Activated B cell treated with CpG ODN at 0.5 μM for 24 hours (primary cell): ENCODE results near the gene TNFAIP2. TPM values are rescaled to one million over a fixed set of nuclear protein-coding genes. Genes with fewer than 3 reads are reported as not detected.

Experiments used
- ATAC-seq: fragments of 200-7000 bp; cut with Tn5 transposase; one replicate; pipeline ENCODE4 v1.10.0; 2021; ENCODE audit warnings: low read depth, mild to moderate bottlenecking, moderate library complexity
- CTCF ChIA-PET: fragments of 350-600 bp; sonication (Branson Sonifier 250); formaldehyde crosslinking; loops from one replicate; lab custom pipeline; 2021; ENCODE audit warnings: antibody characterized with exemption; lab: Charles Lee
- POLR2A ChIA-PET: fragments of 350-600 bp; sonication (Branson Sonifier 250); formaldehyde crosslinking; loops from one replicate; lab custom pipeline; 2021; ENCODE audit warnings: antibody characterized with exemption; lab: Charles Lee
- DNase-seq: peaks from one replicate; pipeline ENCODE4 v3.0.0; 2022
- H3K27ac Mint-ChIP-seq: one replicate; pipeline ENCODE4 v1.8.0; 2020; ENCODE audit warnings: mixed read lengths
- H3K27me3 Mint-ChIP-seq: one replicate; pipeline ENCODE4 v1.8.0; 2021; ENCODE audit warnings: mixed read lengths
- H3K36me3 Mint-ChIP-seq: one replicate; pipeline ENCODE4 v1.8.0; 2021; ENCODE audit warnings: low read depth, mixed read lengths
- H3K4me1 Mint-ChIP-seq: one replicate; pipeline ENCODE4 v1.8.0; 2021; ENCODE audit warnings: mixed read lengths
- H3K4me3 Mint-ChIP-seq: one replicate; pipeline ENCODE4 v1.8.0; 2020; ENCODE audit warnings: mild to moderate bottlenecking, mixed read lengths
- H3K9me3 Mint-ChIP-seq: one replicate; pipeline ENCODE4 v1.8.0; 2020; ENCODE audit warnings: mixed read lengths
- intact Hi-C: fragments of 100-400 bp; cut with micrococcal nuclease; formaldehyde crosslinking; loops from one replicate; pipeline ENCODE4 v1.15.1; 2024
- total RNA-seq: library from RNA; stranded (reverse); gene quantifications from 2 replicates; pipeline ENCODE4 v1.2.3, GENCODE V29; 2022
- TF ChIP-seq, protein P1 (sequence below): fragments of 200-600 bp; IDR thresholded peaks from one replicate; pipeline ENCODE4 v1.8.0; 2022; ENCODE audit warnings: antibody characterized with exemption, mild to moderate bottlenecking

The TNFAIP2 gene
- total RNA-seq, 1 donor from 2014 or later, result 4.1 TPM

DNA sequence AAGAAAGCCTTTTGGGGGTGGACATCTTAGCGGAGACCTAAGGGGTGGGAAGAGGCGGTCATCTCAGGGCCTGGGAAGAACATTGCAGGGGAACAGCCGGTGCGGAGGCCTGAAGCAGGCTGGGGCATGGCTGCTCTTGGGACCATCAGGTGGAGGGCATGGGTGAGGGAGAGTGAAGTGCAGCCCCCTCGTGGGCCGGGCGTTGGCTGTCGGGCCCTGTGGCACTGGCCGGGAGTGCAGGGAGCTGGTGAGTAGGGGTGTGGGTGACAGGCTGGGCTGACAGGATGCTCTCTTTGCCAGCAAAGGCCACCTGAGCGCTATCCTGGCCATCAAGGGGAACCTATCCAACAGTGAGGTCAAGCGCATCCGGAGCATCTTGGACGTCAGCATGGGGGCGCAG, 11.7 kb downstream of the TNFAIP2 start:
- no peaks in the 10 kb centered on the region for H3K36me3 Mint-ChIP-seq
- H3K9me3 Mint-ChIP-seq, result no peaks in the 10 kb centered on the region
- no peak overlapping the region for H3K27ac Mint-ChIP-seq
- CTCF ChIA-PET, result interaction anchor here (1.1 kb wide), 1 partner anchor 30 kb away, joined by 4 read pairs; no protein-coding TSS in a partner anchor
- POLR2A ChIA-PET, result interaction anchor here (0.7 kb wide), 1 partner anchor 1204 kb away, joined by 4 read pairs; no protein-coding TSS in a partner anchor
- no peaks in the 10 kb centered on the region for H3K4me1 Mint-ChIP-seq
- H3K4me3 Mint-ChIP-seq, result no peak overlapping the region
- H3K27me3 Mint-ChIP-seq, result peaks cover 6% of the 10 kb centered on the region
- TF ChIP-seq, protein P1, sequence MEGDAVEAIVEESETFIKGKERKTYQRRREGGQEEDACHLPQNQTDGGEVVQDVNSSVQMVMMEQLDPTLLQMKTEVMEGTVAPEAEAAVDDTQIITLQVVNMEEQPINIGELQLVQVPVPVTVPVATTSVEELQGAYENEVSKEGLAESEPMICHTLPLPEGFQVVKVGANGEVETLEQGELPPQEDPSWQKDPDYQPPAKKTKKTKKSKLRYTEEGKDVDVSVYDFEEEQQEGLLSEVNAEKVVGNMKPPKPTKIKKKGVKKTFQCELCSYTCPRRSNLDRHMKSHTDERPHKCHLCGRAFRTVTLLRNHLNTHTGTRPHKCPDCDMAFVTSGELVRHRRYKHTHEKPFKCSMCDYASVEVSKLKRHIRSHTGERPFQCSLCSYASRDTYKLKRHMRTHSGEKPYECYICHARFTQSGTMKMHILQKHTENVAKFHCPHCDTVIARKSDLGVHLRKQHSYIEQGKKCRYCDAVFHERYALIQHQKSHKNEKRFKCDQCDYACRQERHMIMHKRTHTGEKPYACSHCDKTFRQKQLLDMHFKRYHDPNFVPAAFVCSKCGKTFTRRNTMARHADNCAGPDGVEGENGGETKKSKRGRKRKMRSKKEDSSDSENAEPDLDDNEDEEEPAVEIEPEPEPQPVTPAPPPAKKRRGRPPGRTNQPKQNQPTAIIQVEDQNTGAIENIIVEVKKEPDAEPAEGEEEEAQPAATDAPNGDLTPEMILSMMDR, result no peak
- DNase-seq (no peak), ATAC-seq (no peak)
- intact Hi-C loops, result no loop called here

DNA sequence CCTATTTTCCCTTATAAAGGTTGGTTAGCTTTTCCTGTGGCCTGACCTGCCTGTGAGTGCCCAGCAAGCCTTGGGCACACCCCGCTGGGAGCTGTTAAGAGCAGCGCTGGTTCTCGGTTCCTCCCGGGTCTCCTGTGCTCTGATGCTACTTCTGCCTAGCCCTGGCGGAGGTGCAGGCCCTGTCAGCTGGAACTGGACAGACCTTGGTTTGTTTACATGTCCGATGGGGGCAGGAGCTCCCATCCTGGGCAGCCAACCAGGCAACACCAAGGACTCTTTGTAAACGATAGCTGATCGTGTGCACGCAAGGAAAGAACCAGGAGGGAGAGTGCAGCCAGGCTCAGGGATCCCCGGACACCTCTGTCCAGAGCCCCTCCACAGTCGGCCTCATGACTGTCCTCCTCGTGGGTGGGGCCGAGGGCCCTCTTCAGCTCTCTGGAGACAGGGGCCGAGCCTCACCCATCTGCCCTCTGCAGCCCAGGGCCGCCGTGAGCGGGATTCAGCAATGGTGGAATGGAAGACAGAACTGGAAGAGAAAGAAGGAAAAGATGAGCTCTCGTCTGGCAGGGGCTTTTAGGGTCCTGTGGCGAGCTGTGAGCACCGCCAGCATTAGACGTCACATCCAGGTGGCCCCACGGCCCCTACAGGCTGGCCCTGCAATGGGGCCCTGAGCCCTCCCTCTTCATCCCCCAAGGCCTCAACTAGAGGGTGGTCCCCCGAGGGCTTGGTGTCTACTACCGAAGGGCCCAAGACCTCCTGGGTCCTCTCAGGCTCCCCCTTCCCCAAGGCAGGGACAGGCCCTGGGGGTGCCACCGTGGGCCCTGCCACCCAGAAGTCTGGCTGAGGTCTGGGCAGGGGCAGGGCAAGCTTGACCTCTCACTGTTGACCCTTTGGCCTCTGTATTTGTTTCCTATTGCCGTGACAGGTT, 12.3 kb downstream of the TNFAIP2 start:
- H3K27me3 Mint-ChIP-seq, result peaks cover 6% of the 10 kb centered on the region
- no peak overlapping the region for H3K4me3 Mint-ChIP-seq
- peaks cover 2% of the 10 kb centered on the region for H3K9me3 Mint-ChIP-seq
- DNase-seq, result no peak
- no peak for ATAC-seq
- TF ChIP-seq, protein P1, result no peak
- intact Hi-C loops, result no loop called here
- H3K27ac Mint-ChIP-seq, result no peak overlapping the region
- ChIA-PET CTCF (interaction anchor here (1.1 kb wide), 1 partner anchor 31 kb away, joined by 4 read pairs; no protein-coding TSS in a partner anchor), POLR2A (no interaction called here)
- peaks cover 4% of the 10 kb centered on the region for H3K4me1 Mint-ChIP-seq
- H3K36me3 Mint-ChIP-seq, result no peaks in the 10 kb centered on the region

DNA sequence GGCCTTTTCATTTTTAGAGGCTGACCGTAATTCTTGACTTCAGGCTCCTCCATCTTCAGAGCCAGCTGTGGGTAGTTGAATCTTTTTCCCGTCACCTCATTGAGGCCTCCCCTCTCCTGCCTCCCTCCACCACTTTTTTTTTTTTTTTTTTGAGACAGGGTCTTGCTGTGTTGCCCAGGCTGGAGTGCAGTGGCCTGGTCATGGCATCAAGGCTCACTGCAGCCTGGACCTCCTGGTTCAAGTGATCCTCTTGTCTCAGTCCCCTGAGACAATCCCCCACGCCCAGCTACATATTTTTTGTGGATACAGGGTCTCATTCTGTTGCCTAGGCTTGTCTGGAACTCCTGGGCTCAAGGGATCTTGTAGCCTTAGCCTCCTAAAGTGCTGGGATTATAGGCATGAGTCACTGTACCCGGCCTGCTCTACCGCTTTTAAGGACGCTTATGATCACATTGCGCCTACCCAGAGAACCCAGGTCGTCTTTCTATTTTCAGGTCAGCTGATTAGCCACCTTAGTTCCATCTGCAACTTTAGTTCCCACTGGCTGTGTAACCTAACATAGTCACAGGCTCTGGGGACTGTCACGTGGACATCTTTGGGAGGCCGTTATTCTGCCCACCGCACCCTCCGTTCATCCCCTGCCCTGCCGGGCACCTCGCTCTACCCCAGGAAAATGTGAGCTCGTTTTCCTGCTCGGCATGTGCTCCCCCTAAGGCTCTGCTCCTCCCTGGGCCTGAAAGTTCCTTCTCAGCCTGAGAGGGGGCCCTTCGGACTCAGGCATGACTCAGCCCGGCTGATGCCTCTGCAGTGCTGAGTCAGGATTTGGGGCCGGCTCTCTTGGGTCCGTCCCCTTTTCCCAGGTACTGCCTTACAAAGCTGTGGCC, 13.4 kb downstream of the TNFAIP2 start:
- ATAC-seq (no peak), DNase-seq (no peak)
- Mint-ChIP-seq H3K27me3 (peaks cover 12% of the 10 kb centered on the region), H3K4me3 (no peak overlapping the region), H3K9me3 (peaks cover 2% of the 10 kb centered on the region), H3K36me3 (no peaks in the 10 kb centered on the region), H3K4me1 (peaks cover 14% of the 10 kb centered on the region), H3K27ac (no peak overlapping the region)
- intact Hi-C loops, result no loop called here
- TF ChIP-seq, protein P1, result no peak
- POLR2A ChIA-PET, result interaction anchor here (0.5 kb wide), 1 partner anchor 218 kb away, joined by 9 read pairs; no protein-coding TSS in a partner anchor
- CTCF ChIA-PET, result no interaction called here

DNA sequence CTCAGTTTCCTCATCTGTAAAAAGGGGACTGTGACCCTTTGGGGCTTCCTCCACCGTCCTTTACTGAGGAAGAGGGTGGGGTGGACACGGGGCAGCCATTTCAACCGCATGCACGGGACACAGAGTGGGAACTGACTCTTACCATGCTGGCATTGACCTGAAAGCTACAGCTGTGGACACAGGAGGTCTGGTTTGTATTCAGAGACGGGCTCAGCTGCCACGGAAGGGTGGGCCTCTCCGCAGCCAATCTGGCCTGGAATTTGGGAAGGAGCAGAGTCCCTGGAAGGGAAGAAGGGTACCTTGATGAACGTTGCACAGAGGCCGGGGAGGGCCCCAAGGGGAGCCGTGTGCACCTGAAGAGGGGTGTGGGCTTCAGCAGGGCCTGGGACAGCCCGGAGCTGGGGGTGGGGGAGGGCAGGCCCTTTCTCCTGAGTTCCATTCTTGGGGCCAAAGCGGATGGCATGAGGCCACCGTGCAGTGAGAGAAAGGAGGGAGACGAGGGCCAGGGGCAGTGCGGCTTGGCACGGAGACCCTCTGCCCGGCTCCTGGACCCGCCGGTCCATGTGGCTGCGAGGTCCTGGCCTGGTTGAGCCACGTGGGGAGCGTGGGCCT, 14.5 kb downstream of the TNFAIP2 start:
- no peak for DNase-seq
- no peaks in the 10 kb centered on the region for H3K36me3 Mint-ChIP-seq
- no peak overlapping the region for H3K4me3 Mint-ChIP-seq
- H3K4me1 Mint-ChIP-seq, result peaks cover 14% of the 10 kb centered on the region
- peaks cover 19% of the 10 kb centered on the region for H3K27me3 Mint-ChIP-seq
- peaks cover 2% of the 10 kb centered on the region for H3K9me3 Mint-ChIP-seq
- TF ChIP-seq, protein P1, result no peak
- ChIA-PET POLR2A (no interaction called here), CTCF (no interaction called here)
- intact Hi-C loops, result no loop called here
- no peak overlapping the region for H3K27ac Mint-ChIP-seq
- ATAC-seq, result no peak
